Amygdala (tissue), 56 donors: Measurements from ENCODE around the gene NSUN7.

ENCODE experiments used
- DNase-seq, 56 donors: peaks; one replicate each; lab custom pipeline; 2025; lab: John Stamatoyannopoulos, UW

The NSUN7 gene

GRCh38 chr4:40734497-40734896 lies 15.3 kb upstream of the NSUN7 start:
- DNase-seq, result no peak

DNA sequence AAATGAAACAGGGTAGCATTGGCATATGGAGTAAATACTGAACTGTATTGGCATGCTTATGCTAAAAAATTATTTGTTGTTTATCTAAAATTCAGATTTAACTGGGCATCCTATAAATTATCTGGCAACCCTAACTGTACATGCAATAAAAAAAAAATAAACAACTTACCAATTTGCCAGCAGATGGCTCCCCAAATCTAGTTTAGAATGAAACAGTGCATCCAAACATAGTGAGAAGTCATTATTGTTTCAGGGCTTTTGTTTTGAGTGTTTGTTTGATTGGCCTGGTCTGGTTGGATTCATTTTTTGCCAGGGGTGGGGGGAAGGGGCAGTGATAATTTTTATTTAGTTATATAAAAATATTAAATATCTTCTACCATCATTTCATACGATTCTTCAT lies 12.8 kb upstream of the NSUN7 start:
- DNase-seq, result peak in 3 of 56 donors; percentile 13 to 28 (median 14)

- DNase-seq, result no peak
These were observed 11.9 kb upstream of the NSUN7 start for GRCh38 chr4:40737879-40738278.

DNA sequence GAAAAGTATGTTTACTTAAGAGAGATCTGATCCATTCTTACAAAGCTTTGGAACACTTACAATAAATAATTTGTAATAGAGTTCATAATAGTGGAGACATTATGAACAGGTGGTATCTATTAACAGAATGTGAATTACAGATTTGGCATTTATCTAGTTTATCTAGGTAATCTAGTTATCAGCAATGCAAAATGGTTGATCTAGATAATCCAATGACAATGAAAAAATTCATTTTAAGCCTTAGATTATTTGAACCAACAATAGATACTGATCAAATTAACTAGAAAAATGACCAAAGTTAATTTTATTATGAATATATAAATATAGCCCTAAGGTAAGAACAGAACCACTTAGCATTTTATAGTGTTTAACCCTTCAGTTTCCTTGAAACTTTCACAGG lies 10.4 kb upstream of the NSUN7 start:
- DNase-seq, result no peak

DNA sequence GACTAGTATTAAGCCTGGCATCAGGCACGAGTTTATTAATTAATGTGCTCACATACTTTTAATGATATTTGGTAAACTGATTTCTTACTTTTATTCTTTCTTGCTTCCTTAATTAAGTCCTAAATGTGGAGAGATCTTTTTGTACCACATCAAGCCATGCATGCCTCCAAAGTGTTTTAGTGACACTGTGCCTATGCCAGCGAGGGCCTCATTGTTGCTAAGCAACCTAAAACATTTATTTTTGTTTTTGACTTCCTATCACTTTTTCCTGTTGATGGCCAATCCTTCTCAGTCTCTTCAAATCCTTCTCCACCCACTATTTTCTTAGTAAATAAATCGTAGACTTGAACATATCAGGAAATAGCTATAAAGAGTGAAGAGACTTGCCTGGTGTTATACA lies 5.5 kb upstream of the NSUN7 start:
- no peak for DNase-seq

DNA sequence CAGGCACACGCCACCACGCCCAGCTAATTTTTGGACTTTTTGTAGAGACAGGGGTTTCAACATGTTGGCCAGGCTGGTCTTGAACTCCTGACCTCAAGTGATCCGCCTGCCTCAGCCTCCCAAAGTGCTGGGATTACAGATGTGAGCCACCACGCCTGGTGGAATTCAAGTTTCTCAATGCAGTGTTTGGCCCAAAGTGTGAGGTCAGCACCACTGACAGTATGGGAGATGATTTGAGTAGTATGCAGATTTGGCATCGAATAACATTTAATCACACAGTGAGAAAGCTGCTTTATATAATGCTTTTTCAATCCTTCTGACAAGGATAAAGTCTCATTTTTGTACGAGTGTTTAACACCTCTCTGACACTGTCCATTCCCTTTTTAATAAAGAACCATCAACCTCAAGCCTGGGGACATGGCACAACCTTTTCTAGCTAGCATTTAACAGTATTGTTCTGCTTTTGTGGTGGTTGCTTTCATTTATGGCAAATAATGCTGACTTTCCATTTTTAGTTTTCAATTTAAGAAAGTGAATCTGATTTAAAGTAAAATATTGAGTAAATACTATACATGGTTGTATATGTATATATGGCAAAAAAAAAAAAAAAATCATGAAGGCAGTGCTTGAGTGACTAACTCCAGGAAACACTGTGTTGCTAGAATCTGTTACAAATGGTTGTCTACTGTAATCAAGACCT lies 4.3 kb upstream of the NSUN7 start:
- no peak for DNase-seq

DNA sequence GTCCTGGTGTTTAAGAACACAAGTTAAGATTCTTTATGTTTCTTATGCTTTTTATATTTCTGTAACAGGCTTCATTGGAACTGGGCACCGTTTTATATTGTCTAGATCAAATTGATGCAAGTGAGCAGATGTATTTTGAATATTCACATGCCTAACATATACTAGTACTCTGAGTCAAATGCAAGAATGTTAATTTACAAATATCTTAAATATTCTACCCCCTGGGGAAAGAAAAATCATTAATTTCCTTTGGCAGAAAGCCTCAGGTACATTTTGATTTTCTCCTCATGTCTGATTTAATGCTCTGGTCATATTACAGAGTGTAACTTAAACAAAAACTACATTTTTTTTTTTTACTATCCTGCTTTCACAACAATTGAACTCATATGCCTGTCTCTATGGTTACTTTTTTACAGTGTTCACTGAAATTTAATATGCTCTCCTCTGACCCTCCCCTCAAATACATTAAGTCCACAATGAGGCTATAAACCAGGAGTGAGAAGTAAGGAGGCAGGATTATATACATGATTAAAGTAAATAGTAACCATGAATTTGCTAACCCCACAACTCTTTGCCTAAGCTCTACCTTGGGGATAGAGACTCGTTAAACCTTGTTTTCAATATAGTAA lies 2.4 kb upstream of the NSUN7 start:
- DNase-seq, result no peak

DNA sequence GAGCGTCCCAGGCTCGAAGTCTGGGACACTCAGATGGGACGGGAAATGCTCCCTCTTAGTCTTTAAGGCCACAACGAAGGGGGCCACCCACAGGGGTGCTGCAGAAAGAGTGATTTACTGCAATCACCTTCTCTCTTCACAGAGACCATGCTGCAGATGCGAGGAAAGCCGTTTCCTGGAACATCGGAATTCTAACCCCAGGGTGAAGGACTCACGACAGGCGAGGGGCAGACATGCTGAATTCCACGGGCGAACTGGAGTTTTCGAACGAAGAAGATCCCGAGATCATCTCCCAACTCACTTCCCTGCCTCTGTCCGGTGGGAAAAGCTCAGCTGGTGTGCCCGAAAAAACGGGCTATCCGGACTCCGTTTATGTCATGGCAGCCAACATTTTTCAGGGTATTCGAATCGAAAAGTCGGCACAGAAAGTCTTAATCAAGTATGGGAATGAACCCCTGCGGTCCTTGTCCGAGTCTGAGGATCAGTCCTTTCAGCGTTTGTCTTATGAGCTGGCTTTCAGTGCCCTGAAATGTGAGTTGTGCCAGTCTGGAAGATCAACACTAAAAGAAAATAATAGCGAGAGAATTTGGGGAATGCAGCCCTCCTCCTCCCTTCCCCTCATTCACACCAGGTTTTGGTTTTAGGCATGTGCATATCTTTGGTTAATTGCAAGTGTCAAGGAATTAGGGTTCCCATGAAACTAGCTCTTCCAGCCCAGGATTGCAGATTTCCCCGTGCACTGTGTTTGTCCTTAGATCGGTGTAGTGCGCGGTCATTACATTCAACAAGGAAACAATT lies 905 bp downstream of the NSUN7 start:
- no peak for DNase-seq

- DNase-seq, result no peak
These were observed 5.9 kb downstream of the NSUN7 start for GRCh38 chr4:40755616-40756015.

GRCh38 chr4:40763228-40763716 lies 13.5 kb downstream of the NSUN7 start:
- no peak for DNase-seq

DNA sequence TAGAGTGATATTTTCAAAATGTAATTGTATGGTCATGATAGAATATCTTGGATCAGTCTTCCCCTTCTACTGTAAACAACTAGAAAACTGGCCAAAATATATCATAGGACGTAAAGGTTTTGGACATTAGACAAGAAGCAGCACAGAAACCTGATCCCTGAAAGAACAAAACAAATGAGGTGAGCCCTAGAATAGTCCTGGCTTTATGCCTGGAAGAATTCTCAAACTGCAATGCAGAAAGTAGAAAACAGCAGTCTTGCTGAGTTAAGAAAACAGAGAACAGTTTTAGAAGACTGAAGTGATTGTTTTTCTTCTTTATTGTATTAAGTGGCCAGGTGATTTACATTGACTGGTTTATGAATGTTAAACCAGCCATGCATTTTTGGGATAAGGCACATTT lies 19.5 kb downstream of the NSUN7 start:
- no peak for DNase-seq

GRCh38 chr4:40778090-40778489 lies 28.3 kb downstream of the NSUN7 start:
- no peak for DNase-seq

DNA sequence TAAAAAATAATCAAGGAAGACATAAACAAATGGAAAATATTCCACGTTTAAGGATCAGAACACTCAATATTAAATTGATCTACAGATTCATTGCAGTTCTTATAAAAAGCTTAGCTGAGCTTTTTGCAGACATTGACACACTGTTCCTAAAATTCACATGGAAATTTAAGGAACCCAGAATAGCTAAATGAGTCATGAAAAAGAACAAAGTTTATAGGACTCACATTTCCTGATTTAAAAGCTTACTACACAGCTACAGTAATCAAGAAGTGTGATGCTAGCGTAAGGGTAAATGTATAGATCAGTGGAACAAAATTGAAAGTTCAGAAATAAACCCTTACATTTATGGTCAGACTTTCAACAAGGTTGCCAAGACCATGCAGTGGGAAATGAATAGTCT lies 33.1 kb downstream of the NSUN7 start:
- DNase-seq, result no peak

- no peak for DNase-seq
These were observed 36.0 kb downstream of the NSUN7 start for GRCh38 chr4:40785727-40786126.

- DNase-seq, result no peak
These were observed 38.6 kb downstream of the NSUN7 start for GRCh38 chr4:40788331-40788730.

DNA sequence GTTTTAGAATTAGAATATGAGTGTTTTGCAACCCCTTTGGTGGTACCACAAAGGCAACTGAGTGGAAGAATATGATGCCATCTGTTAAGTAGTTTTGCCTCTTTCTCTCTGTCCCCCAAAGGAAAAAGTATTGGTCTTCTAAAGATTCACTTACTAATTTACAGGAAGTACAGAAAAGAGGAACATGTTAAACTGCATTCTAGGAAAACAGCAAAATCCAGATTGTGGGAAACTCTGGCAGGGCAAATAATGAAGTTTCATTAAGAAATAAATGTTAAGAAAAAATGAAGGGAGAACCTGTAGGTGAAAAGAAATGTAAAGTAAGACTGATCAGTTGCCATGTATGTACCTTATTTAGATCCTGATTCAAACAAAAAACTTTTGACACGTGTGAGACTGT lies 39.3 kb downstream of the NSUN7 start:
- no peak for DNase-seq

- DNase-seq, result no peak
These were observed 40.0 kb downstream of the NSUN7 start for GRCh38 chr4:40789771-40790170.

DNA sequence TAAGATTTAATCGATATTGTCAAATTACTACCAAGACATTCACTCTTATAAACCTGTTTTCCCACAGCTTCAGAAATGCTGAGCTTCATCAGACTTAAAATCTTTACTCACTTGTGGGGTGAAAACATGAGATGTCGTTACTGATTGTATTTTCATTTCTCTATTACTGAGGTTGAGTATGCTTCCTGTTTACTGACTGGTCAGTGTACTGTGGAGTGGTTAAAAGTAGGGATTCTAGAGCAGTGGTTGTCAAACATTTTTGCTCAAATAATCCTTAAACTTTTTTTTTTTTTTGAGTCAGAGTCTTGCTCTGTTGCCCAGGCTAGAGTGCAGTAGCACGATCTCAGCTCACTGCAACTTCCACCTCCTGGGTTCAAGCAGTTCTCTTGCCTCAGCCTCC lies 50.3 kb downstream of the NSUN7 start:
- DNase-seq, result no peak

GRCh38 chr4:40804598-40804997 lies 54.8 kb downstream of the NSUN7 start:
- no peak for DNase-seq

DNA sequence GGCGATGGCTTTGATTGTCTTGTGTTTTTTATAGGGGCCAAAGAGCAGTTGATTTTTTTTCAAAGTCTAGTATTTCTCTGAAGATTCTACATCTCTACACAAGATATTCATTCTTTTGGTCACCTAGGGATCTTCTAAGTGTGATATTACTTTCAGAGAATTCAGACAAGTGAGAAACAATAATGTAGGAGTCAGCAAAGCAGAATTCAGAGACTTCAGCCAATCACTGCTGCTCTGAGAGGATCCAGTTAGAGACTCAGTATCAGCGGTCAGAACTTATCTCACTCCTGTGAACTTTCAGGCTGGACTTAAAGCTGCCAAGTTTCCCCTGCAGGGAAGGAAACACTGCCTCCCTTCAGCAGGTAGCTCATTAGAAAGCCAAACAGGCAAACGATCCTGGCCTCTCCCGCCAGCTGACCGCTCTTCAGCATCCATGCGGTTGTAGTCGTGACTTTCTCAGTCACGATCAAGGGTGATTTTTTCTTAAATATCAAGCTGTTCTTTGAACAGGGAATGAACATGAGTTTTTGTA lies 59.2 kb downstream of the NSUN7 start:
- DNase-seq, result no peak

- no peak for DNase-seq
These were observed 62.2 kb downstream of the NSUN7 start for GRCh38 chr4:40811956-40812355.
